ENCODE results near the gene LGI2.

Gene LGI2

DNA sequence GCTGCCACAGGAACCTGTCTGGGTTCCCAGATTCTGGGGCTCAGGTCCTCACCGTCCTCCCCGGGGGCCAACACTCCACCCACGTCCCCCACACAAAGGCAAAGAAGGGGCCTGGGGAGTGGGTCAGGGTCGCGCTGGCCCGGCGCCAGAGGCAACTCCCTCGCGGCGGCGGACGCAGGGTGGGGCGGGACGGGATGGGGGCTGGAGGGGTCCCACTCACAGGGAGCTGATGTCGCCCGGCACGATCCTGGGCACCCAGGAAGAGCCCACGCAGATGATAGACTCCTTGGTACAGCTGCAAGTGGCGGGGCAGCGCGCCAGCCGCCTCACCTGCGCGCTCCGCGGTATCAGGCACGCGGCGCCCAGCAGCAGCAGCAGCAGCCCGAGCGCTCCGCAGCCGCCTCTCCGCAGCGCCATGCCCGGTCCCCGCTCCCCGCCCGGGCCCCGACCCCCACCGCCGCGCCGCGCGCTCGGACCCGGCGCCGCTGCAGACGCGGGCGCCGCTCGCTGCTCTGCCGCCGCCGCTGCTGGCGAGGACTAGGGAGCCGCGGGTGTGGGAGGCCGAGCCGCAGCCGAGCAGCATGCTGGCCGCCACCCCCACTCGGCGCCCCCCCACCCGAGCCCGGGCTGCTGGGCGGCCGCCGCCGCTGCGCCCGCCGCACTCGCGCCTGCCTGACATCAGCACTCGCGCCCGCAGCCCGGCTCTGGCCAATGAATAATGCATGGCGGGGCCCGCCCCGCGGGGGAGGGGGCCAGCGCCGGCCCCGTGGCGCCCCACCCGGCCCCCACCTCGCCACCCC, at the start of gene LGI2:
TSS of gene LGI2 (minus strand) at position 670 of the 800 bp plus-strand sequence. CDS start at position 417, 253 bp downstream.
- H3K4me3 ChIP-seq (ENCODE audit: low read depth, low read length) = peak within 1 kb of the TSS; percentile 39
- TF ChIP-seq, protein P1, sequence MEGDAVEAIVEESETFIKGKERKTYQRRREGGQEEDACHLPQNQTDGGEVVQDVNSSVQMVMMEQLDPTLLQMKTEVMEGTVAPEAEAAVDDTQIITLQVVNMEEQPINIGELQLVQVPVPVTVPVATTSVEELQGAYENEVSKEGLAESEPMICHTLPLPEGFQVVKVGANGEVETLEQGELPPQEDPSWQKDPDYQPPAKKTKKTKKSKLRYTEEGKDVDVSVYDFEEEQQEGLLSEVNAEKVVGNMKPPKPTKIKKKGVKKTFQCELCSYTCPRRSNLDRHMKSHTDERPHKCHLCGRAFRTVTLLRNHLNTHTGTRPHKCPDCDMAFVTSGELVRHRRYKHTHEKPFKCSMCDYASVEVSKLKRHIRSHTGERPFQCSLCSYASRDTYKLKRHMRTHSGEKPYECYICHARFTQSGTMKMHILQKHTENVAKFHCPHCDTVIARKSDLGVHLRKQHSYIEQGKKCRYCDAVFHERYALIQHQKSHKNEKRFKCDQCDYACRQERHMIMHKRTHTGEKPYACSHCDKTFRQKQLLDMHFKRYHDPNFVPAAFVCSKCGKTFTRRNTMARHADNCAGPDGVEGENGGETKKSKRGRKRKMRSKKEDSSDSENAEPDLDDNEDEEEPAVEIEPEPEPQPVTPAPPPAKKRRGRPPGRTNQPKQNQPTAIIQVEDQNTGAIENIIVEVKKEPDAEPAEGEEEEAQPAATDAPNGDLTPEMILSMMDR (IDR thresholded peaks at IDR 0.05; ENCODE audit: control insufficient read depth, extremely low read depth, insufficient read depth) = no peak
- no peak for DNase-seq (ENCODE audit: low read depth)

GRCh38 chr4:25078523-25078922, 47.8 kb upstream of the LGI2 start:
- H3K4me3 ChIP-seq (ENCODE audit: low read depth, low read length) = no peak overlapping the region
- TF ChIP-seq, protein P1 (IDR thresholded peaks at IDR 0.05; ENCODE audit: control insufficient read depth, extremely low read depth, insufficient read depth) = no peak
- no peak for DNase-seq (ENCODE audit: low read depth)

- H3K4me3 ChIP-seq (ENCODE audit: low read depth, low read length) = no peak overlapping the region
- TF ChIP-seq, protein P1 (IDR thresholded peaks at IDR 0.05; ENCODE audit: control insufficient read depth, extremely low read depth, insufficient read depth) = no peak
- no peak for DNase-seq (ENCODE audit: low read depth)
These were observed 46.1 kb upstream of the LGI2 start for GRCh38 chr4:25076625-25077398.

DNA sequence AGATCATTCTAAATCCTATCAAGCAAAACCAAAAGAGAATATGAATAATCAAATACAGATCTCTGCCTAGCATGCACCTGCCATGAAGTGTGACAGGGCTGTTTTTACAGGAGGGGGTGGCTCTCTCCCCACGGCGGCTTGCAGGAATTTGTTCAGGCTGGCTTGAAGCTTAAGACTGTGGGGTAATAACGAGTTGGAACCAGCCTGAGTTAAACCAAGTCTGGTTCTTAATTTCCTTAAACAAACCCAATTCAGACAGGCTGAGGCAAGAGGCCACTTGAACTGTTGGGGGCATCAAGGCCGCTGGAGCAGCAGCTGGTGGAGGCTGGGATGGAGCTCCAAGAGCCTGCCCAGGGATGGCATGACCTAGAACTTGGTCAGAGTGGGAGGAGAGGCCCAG, 45.1 kb upstream of the LGI2 start:
- no peak for DNase-seq (ENCODE audit: low read depth)
- TF ChIP-seq, protein P1 (IDR thresholded peaks at IDR 0.05; ENCODE audit: control insufficient read depth, extremely low read depth, insufficient read depth) = no peak
- no peak overlapping the region for H3K4me3 ChIP-seq (ENCODE audit: low read depth, low read length)

DNA sequence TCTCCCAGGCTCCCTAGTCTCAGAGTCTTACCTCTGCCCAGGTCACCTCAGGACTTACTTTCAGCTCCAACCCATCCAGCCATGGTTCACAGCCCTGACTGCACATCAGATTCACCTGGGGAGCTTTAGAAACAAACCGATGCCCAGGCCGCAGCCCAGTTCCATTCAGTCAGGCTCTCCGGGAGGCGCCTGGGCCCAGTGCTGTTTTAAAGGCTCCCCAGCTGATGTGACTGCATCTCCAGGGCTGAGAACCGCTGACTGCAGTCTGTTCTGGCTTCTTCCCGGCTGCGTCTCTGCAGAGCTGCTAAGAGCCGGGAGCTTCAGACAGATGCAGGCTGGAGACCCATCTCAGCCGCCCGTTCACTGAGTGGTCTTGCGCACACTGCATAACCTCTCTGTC, 44.4 kb upstream of the LGI2 start:
- no peak for DNase-seq (ENCODE audit: low read depth)
- TF ChIP-seq, protein P1 (IDR thresholded peaks at IDR 0.05; ENCODE audit: control insufficient read depth, extremely low read depth, insufficient read depth) = no peak
- H3K4me3 ChIP-seq (ENCODE audit: low read depth, low read length) = no peak overlapping the region

DNA sequence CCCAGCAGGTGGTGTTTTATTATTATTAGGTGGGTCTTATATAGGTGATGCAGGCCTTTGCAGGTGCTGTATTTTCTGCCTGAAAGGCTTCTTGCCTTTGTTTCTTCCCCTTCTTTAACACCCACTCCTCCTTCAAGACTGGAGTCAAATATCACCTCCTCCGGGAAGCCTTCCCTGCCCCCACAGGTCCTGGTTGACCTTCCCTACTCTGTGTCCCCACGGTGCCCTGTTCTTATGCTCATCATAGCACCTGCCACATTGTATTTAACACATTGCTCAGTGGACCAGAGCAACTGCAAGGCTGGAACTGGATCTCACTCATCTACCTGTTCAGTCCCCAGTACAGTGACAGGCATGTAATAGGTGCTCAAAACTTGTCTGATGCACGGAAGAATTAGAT, 39.8 kb upstream of the LGI2 start:
- TF ChIP-seq, protein P1 (IDR thresholded peaks at IDR 0.05; ENCODE audit: control insufficient read depth, extremely low read depth, insufficient read depth) = no peak

More for the DNA sequence above, 39.8 kb upstream of the LGI2 start:
- DNase-seq (ENCODE audit: low read depth) = no peak
- no peak overlapping the region for H3K4me3 ChIP-seq (ENCODE audit: low read depth, low read length)
